WTC11 (cell line): ENCODE measurements around the gene CCDC6. TPM values are rescaled to one million over a fixed set of nuclear protein-coding genes. Genes with fewer than 3 reads are reported as not detected.

Source experiments
- ATAC-seq: fragments of 200-7000 bp; cut with Tn5 transposase; 2 replicates; pipeline ENCODE4 v1.10.0; 2021; ENCODE audit warnings: mild to moderate bottlenecking, moderate library complexity
- CTCF ChIA-PET: fragments of 300-600 bp; sonication (Branson Sonifier 250); formaldehyde crosslinking; loops from one replicate; lab custom pipeline; 2021; ENCODE audit warnings: antibody characterized with exemption; lab: Charles Lee
- POLR2A ChIA-PET: fragments of 350-600 bp; sonication (Branson Sonifier 250); formaldehyde crosslinking; loops from one replicate; lab custom pipeline; 2021; ENCODE audit warnings: antibody characterized with exemption; lab: Charles Lee
- DNase-seq: peaks from one replicate; pipeline ENCODE4 v3.0.0; 2021; ENCODE audit warnings: low spot score
- H3K27ac Mint-ChIP-seq: 2 replicates; pipeline ENCODE4 v1.8.0; 2021; ENCODE audit warnings: mixed read lengths
- H3K27me3 Mint-ChIP-seq: 2 replicates; pipeline ENCODE4 v1.8.0; 2021; ENCODE audit warnings: low read depth, mild to moderate bottlenecking, moderate library complexity, mixed read lengths
- H3K36me3 Mint-ChIP-seq: 2 replicates; pipeline ENCODE4 v1.8.0; 2021; ENCODE audit warnings: mixed read lengths
- H3K4me1 Mint-ChIP-seq: 2 replicates; pipeline ENCODE4 v1.8.0; 2022; ENCODE audit warnings: mixed read lengths
- H3K4me3 Mint-ChIP-seq: 2 replicates; pipeline ENCODE4 v1.8.0; 2021; ENCODE audit warnings: mild to moderate bottlenecking, moderate library complexity, mixed read lengths
- H3K9me3 Mint-ChIP-seq: 2 replicates; pipeline ENCODE4 v1.8.0; 2021; ENCODE audit warnings: mixed read lengths
- CREM ChIP-seq: sonication (generic); formaldehyde crosslinking; IDR thresholded peaks from 2 replicates; pipeline ENCODE4 v1.8.1; 2022; ENCODE audit warnings: mild to moderate bottlenecking, missing genetic modification reagents, moderate library complexity
- GTF2I ChIP-seq: fragments of 250-450 bp; sonication (Bioruptor Pico); conservative IDR thresholded peaks from 2 replicates; pipeline ENCODE4 v1.4.0; 2021; ENCODE audit warnings: mild to moderate bottlenecking
- JAZF1 ChIP-seq: fragments of 250-450 bp; sonication (Bioruptor Pico); IDR thresholded peaks from 2 replicates; pipeline ENCODE4 v1.9.0; 2021; ENCODE audit warnings: moderate library complexity, mild to moderate bottlenecking, inconsistent platforms
- NFATC4 ChIP-seq: fragments of 250-450 bp; sonication (Bioruptor Pico); IDR thresholded peaks from 2 replicates; pipeline ENCODE4 v1.9.0; 2021; ENCODE audit warnings: mild to moderate bottlenecking
- SP1 ChIP-seq: sonication (generic); formaldehyde crosslinking; conservative IDR thresholded peaks from 2 replicates; pipeline ENCODE4 v1.8.1; 2022; ENCODE audit warnings: missing genetic modification reagents
- ZNF317 ChIP-seq: sonication (generic); formaldehyde crosslinking; IDR thresholded peaks from 2 replicates; pipeline ENCODE4 v1.8.1; 2023; ENCODE audit warnings: low read depth, mild to moderate bottlenecking, moderate library complexity, missing genetic modification reagents, borderline replicate concordance
- total RNA-seq: library from RNA; stranded (reverse); gene quantifications from 3 replicates; pipeline ENCODE4 v1.2.3, GENCODE V29; 2021
- TF ChIP-seq, protein P1 (sequence below): fragments of 250-450 bp; sonication (Bioruptor Pico); IDR thresholded peaks from 2 replicates; pipeline ENCODE4 v1.9.0; 2021; ENCODE audit warnings: mild to moderate bottlenecking, borderline replicate concordance
- TF ChIP-seq, protein P2 (sequence below): sonication (generic); formaldehyde crosslinking; IDR thresholded peaks from 2 replicates; pipeline ENCODE4 v1.8.0; 2022; ENCODE audit warnings: mild to moderate bottlenecking, missing genetic modification reagents
- TF ChIP-seq, protein P3 (sequence below): fragments of 250-450 bp; sonication (Bioruptor Pico); IDR thresholded peaks from 2 replicates; pipeline ENCODE4 v1.9.0; 2021; ENCODE audit warnings: mild to moderate bottlenecking
- TF ChIP-seq, protein P4 (sequence below): sonication (generic); formaldehyde crosslinking; IDR thresholded peaks from 2 replicates; pipeline ENCODE4 v1.8.1; 2023; ENCODE audit warnings: mild to moderate bottlenecking, missing genetic modification reagents, moderate library complexity
- TF ChIP-seq, protein P5 (sequence below): sonication (generic); formaldehyde crosslinking; IDR thresholded peaks from 2 replicates; pipeline ENCODE4 v1.8.0; 2023; ENCODE audit warnings: missing genetic modification reagents, mild to moderate bottlenecking, borderline replicate concordance
- TF ChIP-seq, protein P6 (sequence below): sonication (generic); formaldehyde crosslinking; IDR thresholded peaks from 2 replicates; pipeline ENCODE4 v1.8.0; 2023; ENCODE audit warnings: mild to moderate bottlenecking, missing genetic modification reagents
- TF ChIP-seq, protein P7 (sequence below): fragments of 250-450 bp; sonication (Bioruptor Pico); conservative IDR thresholded peaks from 2 replicates; pipeline ENCODE4 v1.9.0; 2021; ENCODE audit warnings: mild to moderate bottlenecking
- TF ChIP-seq, protein P8 (sequence below): sonication (generic); formaldehyde crosslinking; IDR thresholded peaks from 2 replicates; pipeline ENCODE4 v1.8.0; 2022; ENCODE audit warnings: mild to moderate bottlenecking, missing genetic modification reagents

Gene CCDC6
- total RNA-seq, 1 experiment from 2014 or later = 55.2 TPM

DNA sequence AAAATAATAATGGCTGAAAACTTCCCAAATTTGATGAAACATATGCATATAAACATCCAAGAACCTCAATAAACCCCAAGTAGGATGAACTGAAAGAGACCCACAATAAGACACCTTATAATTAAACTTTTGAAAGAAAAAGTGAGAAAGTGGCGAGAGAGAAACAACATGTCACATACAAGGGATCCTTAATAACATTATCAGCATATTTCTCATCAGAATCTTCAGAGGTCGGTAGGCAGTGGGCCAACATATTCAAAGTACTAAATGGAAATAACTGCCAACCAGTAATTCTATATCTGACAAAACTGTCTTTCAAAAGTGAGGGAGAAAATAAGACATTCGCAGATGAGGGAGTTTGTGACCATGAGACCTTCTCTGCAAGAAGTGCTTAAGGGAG lies 16.6 kb upstream of the CCDC6 start:
- Mint-ChIP-seq H3K9me3 (peaks cover 51% of the 10 kb centered on the region), H3K4me1 (no peaks in the 10 kb centered on the region), H3K36me3 (peaks cover 32% of the 10 kb centered on the region), H3K27me3 (peaks cover 3% of the 10 kb centered on the region; the same call in 1 of the 2 replicates), H3K4me3 (no peak overlapping the region), H3K27ac (no peak overlapping the region)
- no peak for DNase-seq
- ChIA-PET CTCF (no interaction called here), POLR2A (no interaction called here)
- no peak for ATAC-seq
- TF ChIP-seq JAZF1 (no peak), NFATC4 (CRISPR knock-in tag) (no peak), SP1 (CRISPR knock-in tag) (no peak), ZNF317 (no peak), GTF2I (no peak), CREM (CRISPR knock-in tag) (no peak)
- TF ChIP-seq, protein P1, sequence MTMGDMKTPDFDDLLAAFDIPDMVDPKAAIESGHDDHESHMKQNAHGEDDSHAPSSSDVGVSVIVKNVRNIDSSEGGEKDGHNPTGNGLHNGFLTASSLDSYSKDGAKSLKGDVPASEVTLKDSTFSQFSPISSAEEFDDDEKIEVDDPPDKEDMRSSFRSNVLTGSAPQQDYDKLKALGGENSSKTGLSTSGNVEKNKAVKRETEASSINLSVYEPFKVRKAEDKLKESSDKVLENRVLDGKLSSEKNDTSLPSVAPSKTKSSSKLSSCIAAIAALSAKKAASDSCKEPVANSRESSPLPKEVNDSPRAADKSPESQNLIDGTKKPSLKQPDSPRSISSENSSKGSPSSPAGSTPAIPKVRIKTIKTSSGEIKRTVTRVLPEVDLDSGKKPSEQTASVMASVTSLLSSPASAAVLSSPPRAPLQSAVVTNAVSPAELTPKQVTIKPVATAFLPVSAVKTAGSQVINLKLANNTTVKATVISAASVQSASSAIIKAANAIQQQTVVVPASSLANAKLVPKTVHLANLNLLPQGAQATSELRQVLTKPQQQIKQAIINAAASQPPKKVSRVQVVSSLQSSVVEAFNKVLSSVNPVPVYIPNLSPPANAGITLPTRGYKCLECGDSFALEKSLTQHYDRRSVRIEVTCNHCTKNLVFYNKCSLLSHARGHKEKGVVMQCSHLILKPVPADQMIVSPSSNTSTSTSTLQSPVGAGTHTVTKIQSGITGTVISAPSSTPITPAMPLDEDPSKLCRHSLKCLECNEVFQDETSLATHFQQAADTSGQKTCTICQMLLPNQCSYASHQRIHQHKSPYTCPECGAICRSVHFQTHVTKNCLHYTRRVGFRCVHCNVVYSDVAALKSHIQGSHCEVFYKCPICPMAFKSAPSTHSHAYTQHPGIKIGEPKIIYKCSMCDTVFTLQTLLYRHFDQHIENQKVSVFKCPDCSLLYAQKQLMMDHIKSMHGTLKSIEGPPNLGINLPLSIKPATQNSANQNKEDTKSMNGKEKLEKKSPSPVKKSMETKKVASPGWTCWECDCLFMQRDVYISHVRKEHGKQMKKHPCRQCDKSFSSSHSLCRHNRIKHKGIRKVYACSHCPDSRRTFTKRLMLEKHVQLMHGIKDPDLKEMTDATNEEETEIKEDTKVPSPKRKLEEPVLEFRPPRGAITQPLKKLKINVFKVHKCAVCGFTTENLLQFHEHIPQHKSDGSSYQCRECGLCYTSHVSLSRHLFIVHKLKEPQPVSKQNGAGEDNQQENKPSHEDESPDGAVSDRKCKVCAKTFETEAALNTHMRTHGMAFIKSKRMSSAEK = no peak
- TF ChIP-seq, protein P2, sequence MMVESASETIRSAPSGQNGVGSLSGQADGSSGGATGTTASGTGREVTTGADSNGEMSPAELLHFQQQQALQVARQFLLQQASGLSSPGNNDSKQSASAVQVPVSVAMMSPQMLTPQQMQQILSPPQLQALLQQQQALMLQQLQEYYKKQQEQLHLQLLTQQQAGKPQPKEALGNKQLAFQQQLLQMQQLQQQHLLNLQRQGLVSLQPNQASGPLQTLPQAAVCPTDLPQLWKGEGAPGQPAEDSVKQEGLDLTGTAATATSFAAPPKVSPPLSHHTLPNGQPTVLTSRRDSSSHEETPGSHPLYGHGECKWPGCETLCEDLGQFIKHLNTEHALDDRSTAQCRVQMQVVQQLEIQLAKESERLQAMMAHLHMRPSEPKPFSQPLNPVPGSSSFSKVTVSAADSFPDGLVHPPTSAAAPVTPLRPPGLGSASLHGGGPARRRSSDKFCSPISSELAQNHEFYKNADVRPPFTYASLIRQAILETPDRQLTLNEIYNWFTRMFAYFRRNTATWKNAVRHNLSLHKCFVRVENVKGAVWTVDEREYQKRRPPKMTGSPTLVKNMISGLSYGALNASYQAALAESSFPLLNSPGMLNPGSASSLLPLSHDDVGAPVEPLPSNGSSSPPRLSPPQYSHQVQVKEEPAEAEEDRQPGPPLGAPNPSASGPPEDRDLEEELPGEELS (CRISPR knock-in tag) = no peak
- TF ChIP-seq, protein P3, sequence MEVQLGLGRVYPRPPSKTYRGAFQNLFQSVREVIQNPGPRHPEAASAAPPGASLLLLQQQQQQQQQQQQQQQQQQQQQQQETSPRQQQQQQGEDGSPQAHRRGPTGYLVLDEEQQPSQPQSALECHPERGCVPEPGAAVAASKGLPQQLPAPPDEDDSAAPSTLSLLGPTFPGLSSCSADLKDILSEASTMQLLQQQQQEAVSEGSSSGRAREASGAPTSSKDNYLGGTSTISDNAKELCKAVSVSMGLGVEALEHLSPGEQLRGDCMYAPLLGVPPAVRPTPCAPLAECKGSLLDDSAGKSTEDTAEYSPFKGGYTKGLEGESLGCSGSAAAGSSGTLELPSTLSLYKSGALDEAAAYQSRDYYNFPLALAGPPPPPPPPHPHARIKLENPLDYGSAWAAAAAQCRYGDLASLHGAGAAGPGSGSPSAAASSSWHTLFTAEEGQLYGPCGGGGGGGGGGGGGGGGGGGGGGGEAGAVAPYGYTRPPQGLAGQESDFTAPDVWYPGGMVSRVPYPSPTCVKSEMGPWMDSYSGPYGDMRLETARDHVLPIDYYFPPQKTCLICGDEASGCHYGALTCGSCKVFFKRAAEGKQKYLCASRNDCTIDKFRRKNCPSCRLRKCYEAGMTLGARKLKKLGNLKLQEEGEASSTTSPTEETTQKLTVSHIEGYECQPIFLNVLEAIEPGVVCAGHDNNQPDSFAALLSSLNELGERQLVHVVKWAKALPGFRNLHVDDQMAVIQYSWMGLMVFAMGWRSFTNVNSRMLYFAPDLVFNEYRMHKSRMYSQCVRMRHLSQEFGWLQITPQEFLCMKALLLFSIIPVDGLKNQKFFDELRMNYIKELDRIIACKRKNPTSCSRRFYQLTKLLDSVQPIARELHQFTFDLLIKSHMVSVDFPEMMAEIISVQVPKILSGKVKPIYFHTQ (CRISPR knock-in tag) = no peak
- TF ChIP-seq, protein P4, sequence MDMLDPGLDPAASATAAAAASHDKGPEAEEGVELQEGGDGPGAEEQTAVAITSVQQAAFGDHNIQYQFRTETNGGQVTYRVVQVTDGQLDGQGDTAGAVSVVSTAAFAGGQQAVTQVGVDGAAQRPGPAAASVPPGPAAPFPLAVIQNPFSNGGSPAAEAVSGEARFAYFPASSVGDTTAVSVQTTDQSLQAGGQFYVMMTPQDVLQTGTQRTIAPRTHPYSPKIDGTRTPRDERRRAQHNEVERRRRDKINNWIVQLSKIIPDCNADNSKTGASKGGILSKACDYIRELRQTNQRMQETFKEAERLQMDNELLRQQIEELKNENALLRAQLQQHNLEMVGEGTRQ (CRISPR knock-in tag) = no peak

DNA sequence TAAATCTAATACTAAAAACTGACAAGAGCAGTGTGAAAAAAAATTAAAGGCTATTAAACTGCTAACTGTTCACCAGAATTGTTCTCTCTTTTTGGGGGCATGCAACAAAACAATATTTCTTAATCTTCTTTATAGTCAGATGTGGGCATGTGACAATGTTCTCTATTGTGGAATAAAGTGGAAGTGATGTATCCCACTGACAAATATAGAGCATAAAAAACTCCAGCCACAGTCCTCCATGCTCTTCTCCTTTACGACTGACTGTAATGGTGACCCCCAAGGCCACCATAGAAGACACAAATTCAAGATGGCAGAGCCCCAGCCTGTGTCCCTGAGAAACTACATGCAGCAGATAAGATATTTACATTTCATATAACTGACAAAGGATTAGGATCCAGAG lies 11.6 kb upstream of the CCDC6 start:
- Mint-ChIP-seq H3K27me3 (peaks cover 3% of the 10 kb centered on the region; the same call in 1 of the 2 replicates), H3K4me1 (no peaks in the 10 kb centered on the region), H3K36me3 (peaks cover 31% of the 10 kb centered on the region), H3K9me3 (peaks cover 57% of the 10 kb centered on the region), H3K27ac (no peak overlapping the region), H3K4me3 (no peak overlapping the region)
- CTCF ChIA-PET = no interaction called here
- ATAC-seq (no peak), DNase-seq (no peak)
- POLR2A ChIA-PET = no interaction called here
- TF ChIP-seq, protein P5, sequence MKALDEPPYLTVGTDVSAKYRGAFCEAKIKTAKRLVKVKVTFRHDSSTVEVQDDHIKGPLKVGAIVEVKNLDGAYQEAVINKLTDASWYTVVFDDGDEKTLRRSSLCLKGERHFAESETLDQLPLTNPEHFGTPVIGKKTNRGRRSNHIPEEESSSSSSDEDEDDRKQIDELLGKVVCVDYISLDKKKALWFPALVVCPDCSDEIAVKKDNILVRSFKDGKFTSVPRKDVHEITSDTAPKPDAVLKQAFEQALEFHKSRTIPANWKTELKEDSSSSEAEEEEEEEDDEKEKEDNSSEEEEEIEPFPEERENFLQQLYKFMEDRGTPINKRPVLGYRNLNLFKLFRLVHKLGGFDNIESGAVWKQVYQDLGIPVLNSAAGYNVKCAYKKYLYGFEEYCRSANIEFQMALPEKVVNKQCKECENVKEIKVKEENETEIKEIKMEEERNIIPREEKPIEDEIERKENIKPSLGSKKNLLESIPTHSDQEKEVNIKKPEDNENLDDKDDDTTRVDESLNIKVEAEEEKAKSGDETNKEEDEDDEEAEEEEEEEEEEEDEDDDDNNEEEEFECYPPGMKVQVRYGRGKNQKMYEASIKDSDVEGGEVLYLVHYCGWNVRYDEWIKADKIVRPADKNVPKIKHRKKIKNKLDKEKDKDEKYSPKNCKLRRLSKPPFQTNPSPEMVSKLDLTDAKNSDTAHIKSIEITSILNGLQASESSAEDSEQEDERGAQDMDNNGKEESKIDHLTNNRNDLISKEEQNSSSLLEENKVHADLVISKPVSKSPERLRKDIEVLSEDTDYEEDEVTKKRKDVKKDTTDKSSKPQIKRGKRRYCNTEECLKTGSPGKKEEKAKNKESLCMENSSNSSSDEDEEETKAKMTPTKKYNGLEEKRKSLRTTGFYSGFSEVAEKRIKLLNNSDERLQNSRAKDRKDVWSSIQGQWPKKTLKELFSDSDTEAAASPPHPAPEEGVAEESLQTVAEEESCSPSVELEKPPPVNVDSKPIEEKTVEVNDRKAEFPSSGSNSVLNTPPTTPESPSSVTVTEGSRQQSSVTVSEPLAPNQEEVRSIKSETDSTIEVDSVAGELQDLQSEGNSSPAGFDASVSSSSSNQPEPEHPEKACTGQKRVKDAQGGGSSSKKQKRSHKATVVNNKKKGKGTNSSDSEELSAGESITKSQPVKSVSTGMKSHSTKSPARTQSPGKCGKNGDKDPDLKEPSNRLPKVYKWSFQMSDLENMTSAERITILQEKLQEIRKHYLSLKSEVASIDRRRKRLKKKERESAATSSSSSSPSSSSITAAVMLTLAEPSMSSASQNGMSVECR (CRISPR knock-in tag) = no peak
- TF ChIP-seq, protein P6, sequence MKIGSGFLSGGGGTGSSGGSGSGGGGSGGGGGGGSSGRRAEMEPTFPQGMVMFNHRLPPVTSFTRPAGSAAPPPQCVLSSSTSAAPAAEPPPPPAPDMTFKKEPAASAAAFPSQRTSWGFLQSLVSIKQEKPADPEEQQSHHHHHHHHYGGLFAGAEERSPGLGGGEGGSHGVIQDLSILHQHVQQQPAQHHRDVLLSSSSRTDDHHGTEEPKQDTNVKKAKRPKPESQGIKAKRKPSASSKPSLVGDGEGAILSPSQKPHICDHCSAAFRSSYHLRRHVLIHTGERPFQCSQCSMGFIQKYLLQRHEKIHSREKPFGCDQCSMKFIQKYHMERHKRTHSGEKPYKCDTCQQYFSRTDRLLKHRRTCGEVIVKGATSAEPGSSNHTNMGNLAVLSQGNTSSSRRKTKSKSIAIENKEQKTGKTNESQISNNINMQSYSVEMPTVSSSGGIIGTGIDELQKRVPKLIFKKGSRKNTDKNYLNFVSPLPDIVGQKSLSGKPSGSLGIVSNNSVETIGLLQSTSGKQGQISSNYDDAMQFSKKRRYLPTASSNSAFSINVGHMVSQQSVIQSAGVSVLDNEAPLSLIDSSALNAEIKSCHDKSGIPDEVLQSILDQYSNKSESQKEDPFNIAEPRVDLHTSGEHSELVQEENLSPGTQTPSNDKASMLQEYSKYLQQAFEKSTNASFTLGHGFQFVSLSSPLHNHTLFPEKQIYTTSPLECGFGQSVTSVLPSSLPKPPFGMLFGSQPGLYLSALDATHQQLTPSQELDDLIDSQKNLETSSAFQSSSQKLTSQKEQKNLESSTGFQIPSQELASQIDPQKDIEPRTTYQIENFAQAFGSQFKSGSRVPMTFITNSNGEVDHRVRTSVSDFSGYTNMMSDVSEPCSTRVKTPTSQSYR = no peak
- TF ChIP-seq, protein P7, sequence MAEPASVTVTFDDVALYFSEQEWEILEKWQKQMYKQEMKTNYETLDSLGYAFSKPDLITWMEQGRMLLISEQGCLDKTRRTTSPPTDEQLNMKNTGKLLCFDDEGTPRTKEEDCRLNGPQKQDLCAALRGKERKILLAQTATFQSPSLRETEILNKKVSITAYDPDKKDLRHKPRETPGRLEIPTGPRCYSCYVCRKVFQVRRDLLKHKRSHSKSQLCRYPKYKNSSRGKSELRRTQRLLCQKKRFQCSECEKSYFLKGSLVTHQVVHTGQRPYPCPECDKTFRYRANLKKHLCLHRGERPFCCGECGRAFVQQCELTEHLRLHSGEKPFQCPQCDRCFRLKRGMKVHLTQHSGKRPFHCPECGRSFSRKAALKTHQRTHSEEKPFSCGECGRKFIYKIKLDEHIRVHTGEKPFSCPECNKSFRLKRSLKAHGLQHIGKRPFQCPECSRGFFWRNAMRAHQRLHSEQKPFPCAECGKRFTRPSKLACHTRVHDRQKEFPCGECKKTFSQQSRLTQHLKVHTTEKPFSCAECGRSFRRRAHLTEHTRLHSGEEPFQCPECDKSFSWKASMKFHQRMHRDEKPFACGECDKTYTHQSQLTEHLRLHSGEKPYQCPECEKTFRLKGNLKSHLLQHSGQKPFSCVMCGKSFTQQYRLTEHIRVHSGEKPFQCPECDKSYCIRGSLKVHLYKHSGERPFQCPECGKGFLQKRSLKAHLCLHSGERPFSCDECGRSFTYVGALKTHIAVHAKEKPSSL (CRISPR knock-in tag) = no peak
- TF ChIP-seq, protein P8, sequence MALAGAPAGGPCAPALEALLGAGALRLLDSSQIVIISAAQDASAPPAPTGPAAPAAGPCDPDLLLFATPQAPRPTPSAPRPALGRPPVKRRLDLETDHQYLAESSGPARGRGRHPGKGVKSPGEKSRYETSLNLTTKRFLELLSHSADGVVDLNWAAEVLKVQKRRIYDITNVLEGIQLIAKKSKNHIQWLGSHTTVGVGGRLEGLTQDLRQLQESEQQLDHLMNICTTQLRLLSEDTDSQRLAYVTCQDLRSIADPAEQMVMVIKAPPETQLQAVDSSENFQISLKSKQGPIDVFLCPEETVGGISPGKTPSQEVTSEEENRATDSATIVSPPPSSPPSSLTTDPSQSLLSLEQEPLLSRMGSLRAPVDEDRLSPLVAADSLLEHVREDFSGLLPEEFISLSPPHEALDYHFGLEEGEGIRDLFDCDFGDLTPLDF (CRISPR knock-in tag) = no peak
